ENCODE data around the gene GALNT18. TPM values are rescaled to one million over a fixed set of nuclear protein-coding genes. Genes with fewer than 3 reads are reported as not detected.
"Not testable (repeated sequence)": the region's sequence is repeated elsewhere in the genome, so short reads cannot be mapped to it uniquely, and the experiment has no call there.

The GALNT18 gene
- total and polyA plus RNA-seq, 2 donors (not counting 3 experiments of a cell fraction or from before 2014, with no cell fraction given), result 0.17 to 0.18 TPM

DNA sequence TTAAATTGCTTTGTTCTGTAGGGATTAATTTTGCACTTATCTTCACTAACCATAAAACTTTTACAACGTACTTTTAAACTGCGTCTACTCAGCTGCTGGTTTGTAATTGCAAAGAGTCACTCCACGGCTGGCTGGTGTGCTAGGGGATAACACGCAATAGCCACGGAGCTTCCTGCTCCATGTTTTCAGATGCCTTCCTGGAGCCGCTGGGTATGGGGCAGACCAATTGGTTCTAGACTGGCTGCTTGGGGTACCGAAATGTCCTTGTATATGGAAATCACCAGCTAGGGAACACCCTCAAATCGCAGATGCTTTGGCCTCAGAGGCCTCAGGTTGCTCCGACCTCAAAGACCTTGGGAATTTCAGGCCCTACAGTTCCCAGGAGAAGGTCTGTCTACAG, 265.0 kb downstream of the GALNT18 start:
- Histone ChIP-seq H3K27ac (ENCODE audit: insufficient read depth, low read depth, low read length) (no peak overlapping the region), H3K36me3 (ENCODE audit: control insufficient read depth in 2 of 2, extremely low read depth in 1 of 2, insufficient read depth in 2 of 2, low read length in 2 of 2) (no peaks in the 10 kb centered on the region), H3K4me1 (ENCODE audit: control insufficient read depth, extremely low read depth, insufficient read depth, low read length) (no peaks in the 10 kb centered on the region), H3K9me1 (replicated peaks; ENCODE audit: control insufficient read depth, extremely low read depth, insufficient read depth, low read length) (no peaks in the 10 kb centered on the region), H3K9ac (replicated peaks; ENCODE audit: extremely low read depth, insufficient read depth, low read length) (no peak overlapping the region), H3K79me2 (ENCODE audit: control insufficient read depth, insufficient read depth, low read length) (no peaks in the 10 kb centered on the region), H3K4me3 (replicated peaks in 1 of 3; ENCODE audit: insufficient read depth in 1 of 3, low read depth in 1 of 3, low read length in 3 of 3) (no peak overlapping the region), H3K27me3 (ENCODE audit: control insufficient read depth in 2 of 2, insufficient read depth in 2 of 2, low read length in 2 of 2) (peaks cover 0 to 2% of the 10 kb centered on the region in 2 experiments), H3K4me2 (ENCODE audit: insufficient read depth, low read length) (no peak overlapping the region), H2AFZ (ENCODE audit: low read depth, low read length) (no peak overlapping the region), H4K20me1 (replicated peaks; ENCODE audit: control insufficient read depth, extremely low read depth, insufficient read depth, low read length) (no peaks in the 10 kb centered on the region), H3K9me3 (replicated peaks; ENCODE audit: control insufficient read depth, insufficient read depth, low read length) (no peaks in the 10 kb centered on the region)
- ChIA-PET POLR2A (no interaction called here), CTCF (no interaction called here)
- TF ChIP-seq, protein P1, sequence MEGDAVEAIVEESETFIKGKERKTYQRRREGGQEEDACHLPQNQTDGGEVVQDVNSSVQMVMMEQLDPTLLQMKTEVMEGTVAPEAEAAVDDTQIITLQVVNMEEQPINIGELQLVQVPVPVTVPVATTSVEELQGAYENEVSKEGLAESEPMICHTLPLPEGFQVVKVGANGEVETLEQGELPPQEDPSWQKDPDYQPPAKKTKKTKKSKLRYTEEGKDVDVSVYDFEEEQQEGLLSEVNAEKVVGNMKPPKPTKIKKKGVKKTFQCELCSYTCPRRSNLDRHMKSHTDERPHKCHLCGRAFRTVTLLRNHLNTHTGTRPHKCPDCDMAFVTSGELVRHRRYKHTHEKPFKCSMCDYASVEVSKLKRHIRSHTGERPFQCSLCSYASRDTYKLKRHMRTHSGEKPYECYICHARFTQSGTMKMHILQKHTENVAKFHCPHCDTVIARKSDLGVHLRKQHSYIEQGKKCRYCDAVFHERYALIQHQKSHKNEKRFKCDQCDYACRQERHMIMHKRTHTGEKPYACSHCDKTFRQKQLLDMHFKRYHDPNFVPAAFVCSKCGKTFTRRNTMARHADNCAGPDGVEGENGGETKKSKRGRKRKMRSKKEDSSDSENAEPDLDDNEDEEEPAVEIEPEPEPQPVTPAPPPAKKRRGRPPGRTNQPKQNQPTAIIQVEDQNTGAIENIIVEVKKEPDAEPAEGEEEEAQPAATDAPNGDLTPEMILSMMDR (IDR thresholded peaks at IDR 0.05; ENCODE audit: extremely low read depth in 1 of 2, insufficient read depth in 1 of 2, low read depth in 1 of 2, low read length in 2 of 2), result no peak
- TF ChIP-seq FOS (IDR thresholded peaks at IDR 0.05; ENCODE audit: borderline replicate concordance, insufficient read depth, low read length) (no peak), MYC (IDR thresholded peaks at IDR 0.05; ENCODE audit: low read depth, low read length) (no peak), EZH2 (IDR thresholded peaks at IDR 0.05; ENCODE audit: borderline replicate concordance, low read depth, low read length, severe bottlenecking) (no peak), POLR2AphosphoS5 (IDR thresholded peaks at IDR 0.05; ENCODE audit: insufficient read depth, low read depth, low read length) (no peak), POLR2A (IDR thresholded peaks at IDR 0.05; ENCODE audit: low read depth, low read length) (no peak), GATA2 (IDR thresholded peaks at IDR 0.05; ENCODE audit: insufficient read depth, insufficient read length, low read depth, low read length) (no peak), JUN (IDR thresholded peaks at IDR 0.05; ENCODE audit: borderline replicate concordance, insufficient read depth, insufficient read length, low read depth) (no peak)
- TF ChIP-seq, protein P2, sequence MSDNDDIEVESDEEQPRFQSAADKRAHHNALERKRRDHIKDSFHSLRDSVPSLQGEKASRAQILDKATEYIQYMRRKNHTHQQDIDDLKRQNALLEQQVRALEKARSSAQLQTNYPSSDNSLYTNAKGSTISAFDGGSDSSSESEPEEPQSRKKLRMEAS (IDR thresholded peaks at IDR 0.05; ENCODE audit: insufficient read depth, insufficient read length), result no peak
- no TSS peak for BruUV-seq (replicated peaks)
- FAIRE-seq (no peak), DNase-seq (ENCODE audit: low read depth, low spot score) (no peak)
- dilution Hi-C loops (cut with MboI; ENCODE audit: extremely low pct_ligation_motif_present, low sequenced_read_pairs), result no loop called here
- intact Hi-C loops (cut with micrococcal nuclease), result no loop called here

- H3K27ac ChIP-seq (ENCODE audit: insufficient read depth, low read depth, low read length); BruUV-seq (replicated peaks); H3K9ac ChIP-seq (replicated peaks; ENCODE audit: extremely low read depth, insufficient read depth, low read length); H3K9me3 ChIP-seq (replicated peaks; ENCODE audit: control insufficient read depth, insufficient read depth, low read length); H2AFZ ChIP-seq (ENCODE audit: low read depth, low read length); H3K4me3 ChIP-seq (replicated peaks in 1 of 3; ENCODE audit: insufficient read depth in 1 of 3, low read depth in 1 of 3, low read length in 3 of 3); dilution Hi-C loops (cut with MboI; ENCODE audit: extremely low pct_ligation_motif_present, low sequenced_read_pairs); H3K9me1 ChIP-seq (replicated peaks; ENCODE audit: control insufficient read depth, extremely low read depth, insufficient read depth, low read length); CTCF ChIA-PET; POLR2A ChIA-PET; H3K4me1 ChIP-seq (ENCODE audit: control insufficient read depth, extremely low read depth, insufficient read depth, low read length); H3K4me2 ChIP-seq (ENCODE audit: insufficient read depth, low read length); H3K36me3 ChIP-seq (ENCODE audit: control insufficient read depth in 2 of 2, extremely low read depth in 1 of 2, insufficient read depth in 2 of 2, low read length in 2 of 2); H4K20me1 ChIP-seq (replicated peaks; ENCODE audit: control insufficient read depth, extremely low read depth, insufficient read depth, low read length); DNase-seq (ENCODE audit: low read depth, low spot score); H3K27me3 ChIP-seq (ENCODE audit: control insufficient read depth in 2 of 2, insufficient read depth in 2 of 2, low read length in 2 of 2); H3K79me2 ChIP-seq (ENCODE audit: control insufficient read depth, insufficient read depth, low read length); intact Hi-C loops (cut with micrococcal nuclease): not testable (repeated sequence)
- FAIRE-seq, result peak; percentile 84
Observed at GRCh38 chr11:11352878-11353277, 268.9 kb downstream of the GALNT18 start, which contains the start of gene CSNK2A3. TSS of gene CSNK2A3 (minus strand) at chr11:11353250. CDS start at chr11:11353119, 131 bp downstream.

- CTCF ChIA-PET; POLR2A ChIA-PET; dilution Hi-C loops (cut with MboI; ENCODE audit: extremely low pct_ligation_motif_present, low sequenced_read_pairs); H3K36me3 ChIP-seq (ENCODE audit: control insufficient read depth in 2 of 2, extremely low read depth in 1 of 2, insufficient read depth in 2 of 2, low read length in 2 of 2); intact Hi-C loops (cut with micrococcal nuclease); FAIRE-seq; H3K79me2 ChIP-seq (ENCODE audit: control insufficient read depth, insufficient read depth, low read length); H3K27me3 ChIP-seq (ENCODE audit: control insufficient read depth in 2 of 2, insufficient read depth in 2 of 2, low read length in 2 of 2); H4K20me1 ChIP-seq (replicated peaks; ENCODE audit: control insufficient read depth, extremely low read depth, insufficient read depth, low read length); H2AFZ ChIP-seq (ENCODE audit: low read depth, low read length); H3K4me3 ChIP-seq (replicated peaks in 1 of 3; ENCODE audit: insufficient read depth in 1 of 3, low read depth in 1 of 3, low read length in 3 of 3); H3K27ac ChIP-seq (ENCODE audit: insufficient read depth, low read depth, low read length); H3K4me1 ChIP-seq (ENCODE audit: control insufficient read depth, extremely low read depth, insufficient read depth, low read length); H3K9ac ChIP-seq (replicated peaks; ENCODE audit: extremely low read depth, insufficient read depth, low read length); DNase-seq (ENCODE audit: low read depth, low spot score); BruUV-seq (replicated peaks); H3K4me2 ChIP-seq (ENCODE audit: insufficient read depth, low read length); H3K9me1 ChIP-seq (replicated peaks; ENCODE audit: control insufficient read depth, extremely low read depth, insufficient read depth, low read length); H3K9me3 ChIP-seq (replicated peaks; ENCODE audit: control insufficient read depth, insufficient read depth, low read length): not testable (repeated sequence)
Observed at GRCh38 chr11:11351851-11352250, 270.0 kb downstream of the GALNT18 start.

Measured in endothelial cell of umbilical vein (primary cell).